Stimulated activated CD4-positive, alpha-beta T cell treated with anti-CD3 and anti-CD28 coated beads, TNF-alpha, amount 100 ng/mL, for 24 hours (primary cell): Measurements from ENCODE around the gene CETN2.
"Not testable (repeated sequence)": the region's sequence is repeated elsewhere in the genome, so short reads cannot be mapped to it uniquely, and the experiment has no call there.

Source experiments
- DNase-seq, 3 experiments: peaks; one replicate each; pipeline ENCODE4 v3.0.0-alpha.2; 2020; ENCODE audit warnings: low read depth in 3 of 3

The CETN2 gene

DNA sequence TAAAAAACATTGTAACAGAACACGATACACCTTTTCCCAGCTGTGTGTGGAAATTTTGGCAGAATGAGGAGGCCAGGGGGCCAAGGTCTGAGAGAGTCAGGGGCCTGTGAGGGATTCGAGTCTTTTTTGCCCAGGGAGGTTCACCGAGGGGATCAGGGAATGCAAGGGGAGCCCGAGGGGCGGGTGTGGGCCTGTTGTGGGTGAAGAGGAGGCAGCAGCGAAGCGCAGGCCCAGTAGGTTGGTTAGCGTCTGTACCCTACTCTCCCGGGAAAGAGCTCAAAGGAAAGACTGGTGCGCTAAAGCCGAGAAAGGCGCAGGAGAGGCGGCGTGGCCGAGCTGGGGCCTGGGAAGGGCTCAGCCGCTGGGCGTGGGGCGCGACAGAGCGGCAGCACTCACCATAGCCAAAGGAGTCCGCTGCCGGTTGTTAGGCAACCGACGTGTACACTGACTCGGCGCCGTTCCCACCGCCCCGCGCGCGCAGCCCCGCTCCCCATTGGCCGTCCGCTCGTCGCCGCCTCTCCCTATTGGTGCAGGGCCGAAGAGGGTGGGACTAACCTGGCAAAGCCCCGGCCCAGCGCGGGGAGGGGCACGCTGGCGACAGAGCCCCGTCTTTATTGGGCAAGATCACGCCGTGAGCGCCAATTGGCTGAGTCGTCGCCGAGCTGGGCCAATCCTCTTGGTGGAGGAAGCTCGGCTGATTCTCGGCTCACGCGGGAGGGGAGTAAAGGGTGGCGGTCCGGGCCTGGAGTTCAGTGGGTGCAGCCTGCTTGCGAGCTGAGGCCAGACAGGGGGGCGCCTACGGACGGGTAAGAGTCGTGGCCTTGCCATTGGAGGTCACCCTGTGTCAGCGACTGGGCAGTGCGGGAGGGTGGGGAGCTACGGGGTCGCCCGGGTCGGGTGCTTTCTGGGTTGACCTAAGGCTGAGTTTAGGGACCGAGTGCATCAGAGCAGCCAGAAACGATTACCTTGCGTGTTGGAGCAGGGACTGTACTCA, at the start of gene CETN2, which contains the start of gene NSDHL:
TSS of gene CETN2 (minus strand) at position 446 of the 994 bp plus-strand sequence. CDS start at position 399, 47 bp downstream.
TSS of gene NSDHL (plus strand) at position 752 of the 994 bp plus-strand sequence. CDS start 15,262 bp downstream, outside the sequence.
- peak; percentile 78 to 91 (median 85) for DNase-seq

DNA sequence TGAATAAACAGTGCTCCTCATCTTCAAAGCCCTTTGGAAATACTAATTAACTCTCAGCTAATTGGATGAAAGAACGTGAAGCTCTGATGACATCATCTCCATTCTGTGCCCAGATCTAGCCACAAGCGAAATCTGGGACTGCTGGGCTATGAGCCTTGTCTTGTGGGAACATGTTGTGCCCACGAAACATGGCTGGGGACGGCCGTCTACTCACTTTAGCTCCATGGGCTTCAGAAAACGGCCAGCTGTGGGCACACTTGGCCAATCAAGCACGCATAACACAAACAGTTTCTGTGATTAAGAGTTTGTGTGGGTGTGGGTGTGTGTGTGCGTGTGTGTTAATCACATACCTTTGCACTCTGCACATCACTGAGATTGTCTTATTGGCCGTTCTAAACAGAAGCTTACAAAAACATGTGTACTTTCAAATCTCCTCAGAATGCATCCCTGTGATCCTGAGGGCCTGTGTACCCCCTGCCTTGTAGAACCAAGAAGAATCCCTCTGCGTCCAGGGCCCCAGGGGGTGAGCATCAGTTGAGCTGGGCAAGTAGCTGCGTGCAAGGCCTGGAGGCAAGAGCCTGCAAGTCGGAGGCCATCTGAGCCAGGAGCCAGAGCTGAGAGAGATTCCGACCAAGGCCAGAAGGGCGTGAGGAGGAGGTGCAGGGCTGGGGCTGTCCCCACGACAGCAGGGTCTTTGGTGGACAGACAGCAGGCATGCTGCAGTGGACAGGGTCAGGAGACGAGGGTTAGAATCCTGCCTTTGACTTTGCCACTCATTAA, 48.6 kb upstream of the CETN2 start:
- no peak for DNase-seq

DNA sequence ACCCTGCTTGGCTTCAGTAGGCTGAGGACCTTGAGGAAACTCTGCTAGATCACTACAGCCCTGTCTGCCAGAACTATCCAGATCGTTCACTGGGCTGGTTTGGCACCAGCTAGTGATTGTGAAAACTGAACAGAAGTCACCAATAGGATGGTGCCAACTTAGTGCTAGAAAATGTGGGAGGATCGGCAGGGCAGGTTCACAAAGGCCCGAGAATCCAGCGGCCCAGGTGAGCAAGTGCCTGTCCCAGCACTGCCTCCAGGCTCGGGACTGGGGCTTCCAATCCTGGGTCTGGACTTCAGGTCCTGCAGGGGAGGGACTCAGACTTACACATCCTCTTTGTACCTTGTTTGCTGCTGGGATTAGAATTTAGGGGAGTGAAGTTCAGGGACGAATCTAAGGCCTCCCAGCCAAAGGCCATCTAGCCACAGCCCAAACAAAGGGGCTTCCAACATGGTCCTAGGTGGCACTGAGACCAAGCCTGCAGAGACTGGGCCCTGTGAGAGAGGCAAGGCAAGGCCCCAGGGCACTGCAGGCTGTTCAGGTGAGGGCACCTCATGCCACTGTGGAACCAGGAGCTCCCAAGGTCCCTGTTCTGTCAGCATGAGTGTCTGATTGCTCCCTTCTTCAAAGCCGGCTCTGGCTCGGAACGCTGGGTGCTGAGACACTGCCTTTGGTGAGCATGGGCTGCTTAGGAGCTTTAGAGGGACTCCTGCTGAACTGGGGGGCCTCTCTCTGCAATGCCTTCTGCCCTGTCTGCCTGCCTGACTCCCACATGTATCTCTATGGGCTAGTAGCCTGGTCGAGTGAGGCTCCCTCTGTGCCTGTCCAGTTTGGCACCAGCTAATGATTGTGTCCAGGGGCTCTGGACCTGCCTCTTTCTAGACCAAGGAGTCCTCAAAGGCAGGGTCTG, 46.6 kb upstream of the CETN2 start:
- DNase-seq, result no peak

DNA sequence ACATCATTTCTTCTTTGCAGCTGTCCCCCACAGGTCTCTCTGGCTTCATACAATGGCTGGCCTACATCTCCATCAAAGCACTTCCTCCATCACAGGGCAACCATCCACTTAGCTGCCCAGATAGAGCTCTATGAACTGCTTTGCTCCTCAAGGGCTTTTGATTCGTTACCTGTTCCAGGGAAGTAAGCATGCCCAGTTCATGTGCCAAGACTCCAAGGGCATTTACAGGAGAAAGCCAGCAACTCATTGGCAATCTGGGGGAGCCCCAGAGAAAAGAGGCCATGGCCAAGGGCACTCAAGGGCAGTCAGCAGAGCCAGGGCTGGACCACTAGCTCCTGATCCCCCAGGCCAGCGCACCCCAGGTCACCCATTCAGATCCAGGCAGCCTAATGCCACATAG, 42.8 kb upstream of the CETN2 start:
- DNase-seq, result no peak

DNA sequence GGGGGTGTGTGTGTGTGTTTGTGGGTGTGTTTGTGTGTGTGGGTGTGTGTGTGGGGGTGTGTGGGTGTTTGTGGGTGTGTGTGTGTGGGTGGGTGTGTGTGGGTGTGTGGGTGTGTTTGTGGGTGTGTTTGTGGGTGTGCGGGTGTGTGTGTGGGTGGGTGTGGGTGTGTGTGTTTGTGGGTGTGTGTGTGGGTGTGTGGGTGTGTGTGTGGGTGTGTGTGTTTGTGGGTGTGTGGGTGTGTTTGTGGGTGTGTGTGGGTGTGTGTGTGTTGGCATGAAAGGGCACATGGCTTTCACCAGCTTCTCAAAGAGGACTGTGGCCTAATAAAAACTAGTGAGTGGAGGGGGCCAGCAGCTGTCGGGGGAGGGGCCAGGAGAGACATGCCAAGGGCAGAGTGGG, 42.0 kb upstream of the CETN2 start:
- DNase-seq, result no peak

DNA sequence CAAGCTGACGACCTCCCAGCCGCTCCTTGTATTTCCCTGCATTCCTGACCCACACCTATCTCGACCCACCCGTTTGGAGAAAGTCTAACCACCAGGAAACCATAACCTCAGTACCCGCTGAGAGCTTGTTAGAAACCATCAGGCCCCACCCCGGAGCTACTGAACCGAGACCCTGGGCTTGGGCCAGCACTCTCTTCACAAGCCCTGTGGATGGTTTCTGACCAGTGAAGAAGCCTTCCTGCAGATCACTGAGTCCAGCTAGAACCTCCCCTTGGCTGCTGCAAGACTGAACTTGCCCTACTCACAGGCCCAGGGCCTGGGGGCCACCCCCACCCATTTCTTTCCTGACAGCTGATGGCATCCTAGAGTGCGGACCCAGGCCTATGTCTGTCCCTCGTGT, 40.7 kb upstream of the CETN2 start:
- no peak for DNase-seq

DNA sequence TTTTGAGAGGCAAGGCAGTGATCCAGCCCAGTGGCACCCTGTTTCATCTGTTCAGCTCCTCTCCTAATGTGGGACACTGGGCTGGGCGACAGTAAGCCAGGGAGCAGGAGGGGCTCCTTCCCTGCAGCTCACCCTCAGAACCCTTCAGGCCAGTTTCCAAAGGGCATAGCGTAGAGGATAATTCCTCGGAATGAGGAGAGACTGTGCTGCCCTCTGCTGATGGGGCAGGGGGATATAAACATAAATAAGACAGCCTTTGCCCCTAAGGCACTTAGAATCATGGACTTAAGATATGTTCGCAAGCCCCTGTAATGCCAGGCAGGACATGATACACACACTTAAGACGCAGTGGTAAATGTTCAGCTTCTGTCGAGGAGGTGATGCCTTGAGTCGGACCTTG, 39.4 kb upstream of the CETN2 start:
- no peak for DNase-seq

DNA sequence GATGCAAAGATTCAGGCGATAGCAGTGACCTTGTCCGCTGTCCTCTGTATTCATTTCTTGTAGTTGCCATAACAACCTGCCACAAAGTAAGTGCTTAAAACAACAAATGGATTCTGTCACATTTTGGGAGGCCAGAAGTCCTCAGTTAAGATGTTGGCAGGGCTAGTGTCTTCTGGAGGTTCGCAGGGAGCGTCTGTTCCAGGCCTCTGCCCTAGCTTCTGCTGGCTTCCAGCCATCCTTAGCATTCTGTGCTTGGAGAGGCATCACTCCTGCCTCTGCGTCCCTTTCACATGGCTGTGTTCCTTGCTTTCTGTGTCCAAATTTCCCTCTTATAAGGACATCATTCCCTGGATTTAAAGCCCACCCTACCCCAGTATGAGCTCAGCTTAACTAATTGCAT, 35.8 kb upstream of the CETN2 start:
- no peak for DNase-seq

DNA sequence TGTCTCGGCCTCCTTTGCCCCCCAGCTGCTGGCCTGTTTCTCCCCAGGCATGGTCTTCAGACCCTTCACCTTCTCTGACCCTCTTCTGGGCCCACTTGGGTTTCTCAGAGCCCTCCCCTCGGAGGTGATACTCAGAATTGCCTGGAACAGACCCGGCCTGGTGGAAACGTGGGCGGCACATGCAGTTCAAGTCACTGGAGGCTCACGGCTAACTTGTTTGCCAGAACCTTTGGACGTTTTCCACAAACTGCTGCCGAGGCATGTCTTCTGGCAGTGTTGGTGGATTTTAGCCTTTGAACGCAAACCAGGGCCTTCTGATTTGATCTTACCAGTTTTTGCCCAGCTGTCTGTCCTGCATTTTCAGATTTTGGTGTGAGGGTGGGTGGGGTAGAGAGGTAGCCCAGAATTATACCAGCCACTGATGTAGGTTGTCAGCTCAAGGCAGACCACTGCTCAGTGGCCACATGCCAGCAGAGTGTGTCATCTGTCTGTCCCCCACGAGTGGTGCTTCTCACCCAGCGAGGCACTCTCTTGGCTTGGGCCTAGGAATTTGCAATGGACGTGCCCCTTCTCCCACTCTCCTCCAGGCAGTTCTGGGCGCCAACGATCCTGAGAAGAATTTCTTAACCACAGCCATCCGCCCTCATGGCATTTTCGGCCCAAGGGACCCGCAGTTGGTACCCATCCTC, 34.8 kb upstream of the CETN2 start:
- DNase-seq, result no peak

DNA sequence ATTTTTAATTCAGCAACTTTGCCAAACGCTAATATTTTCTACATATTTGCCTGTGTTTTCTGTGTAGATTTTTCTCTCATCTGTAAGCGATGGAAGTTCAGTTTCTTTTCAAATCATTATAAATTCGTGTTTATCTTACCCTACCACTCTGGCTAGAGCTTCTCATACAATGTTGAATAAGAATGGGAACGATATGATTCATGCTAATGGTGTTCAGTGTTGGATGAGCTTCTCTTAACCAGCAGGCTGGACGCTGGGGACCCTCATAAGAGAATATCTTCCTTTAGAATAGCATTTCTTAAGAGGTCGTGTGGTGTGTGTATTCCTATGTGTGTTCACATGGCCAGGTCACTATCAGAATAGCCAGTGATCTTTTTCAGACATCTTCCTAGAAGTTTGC, 31.3 kb upstream of the CETN2 start:
- DNase-seq, result no peak

DNA sequence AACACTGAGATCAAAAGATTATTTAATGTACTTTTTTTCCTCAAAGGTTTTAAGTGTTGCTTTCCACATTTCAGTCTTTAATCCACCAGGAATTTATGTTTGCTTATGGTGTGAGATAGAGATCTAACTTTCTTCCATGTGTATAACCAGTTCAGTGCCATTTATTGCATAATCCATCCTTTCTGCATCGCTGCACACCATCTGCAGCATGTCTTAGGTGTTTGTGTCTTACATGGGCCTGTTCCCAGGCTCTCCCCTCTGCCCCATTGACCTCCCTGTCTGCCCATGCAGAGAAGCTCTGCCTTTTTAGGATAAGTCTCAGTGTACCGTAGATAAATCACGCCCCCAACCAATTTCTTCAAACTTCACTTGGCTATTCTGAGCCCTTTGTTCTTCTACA, 30.6 kb upstream of the CETN2 start:
- no peak for DNase-seq

DNA sequence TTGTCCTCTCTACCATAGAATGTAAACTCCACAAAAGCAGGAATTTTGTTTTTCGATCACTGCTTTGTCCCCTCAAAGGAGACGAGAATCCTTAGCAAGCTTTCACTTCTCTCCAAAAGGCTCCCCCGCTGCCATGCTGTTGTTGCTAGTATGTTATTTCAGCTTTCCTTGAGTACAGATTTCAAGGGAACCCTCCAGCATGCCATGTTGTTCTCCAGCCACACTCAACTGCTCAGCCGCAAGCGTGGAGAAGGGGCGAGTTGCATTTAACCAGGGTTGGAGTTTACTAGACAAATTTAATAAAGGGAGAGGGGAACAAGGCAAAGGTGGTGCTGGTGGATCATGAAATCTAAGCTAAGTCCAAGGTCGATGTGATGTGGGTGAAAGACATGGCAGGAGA, 23.4 kb upstream of the CETN2 start:
- DNase-seq, result no peak

DNA sequence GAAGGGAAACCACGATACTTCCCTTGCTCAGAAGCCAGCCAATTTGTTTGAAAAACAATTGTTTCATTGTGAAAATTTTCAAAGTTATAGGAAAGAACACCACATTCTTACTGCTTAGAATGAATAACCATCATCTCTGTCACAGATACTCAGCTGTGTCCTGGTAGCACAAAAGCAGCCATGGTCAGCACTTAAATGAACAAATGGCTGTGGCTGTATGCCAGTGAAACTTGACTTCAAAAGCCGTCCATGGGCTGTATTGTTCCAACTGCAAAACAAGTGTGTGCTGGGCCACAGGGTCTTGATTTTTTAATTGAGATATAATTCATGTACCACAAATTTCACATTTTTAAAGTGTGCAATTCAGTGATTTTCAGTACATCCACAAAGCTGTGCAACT, 19.9 kb upstream of the CETN2 start:
- no peak for DNase-seq

DNA sequence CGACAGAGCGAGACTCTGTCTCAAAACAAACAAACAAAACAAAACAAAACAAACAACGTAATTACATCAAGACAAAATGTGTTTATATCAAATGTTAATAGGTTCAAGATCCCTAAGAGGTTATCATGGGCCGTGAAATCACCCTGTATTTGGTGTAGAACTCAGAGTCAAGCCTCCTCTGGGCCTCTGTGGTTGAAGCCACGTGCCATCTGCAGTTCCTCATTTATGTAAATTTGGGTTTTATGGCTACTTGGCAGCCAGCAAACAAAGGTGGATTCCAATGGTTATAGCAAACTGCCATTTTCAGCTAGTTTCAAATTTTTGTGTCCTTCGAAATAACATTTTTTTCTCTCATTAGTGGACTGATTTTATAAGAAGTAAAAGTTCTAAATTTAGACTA, 16.7 kb upstream of the CETN2 start:
- no peak for DNase-seq

DNA sequence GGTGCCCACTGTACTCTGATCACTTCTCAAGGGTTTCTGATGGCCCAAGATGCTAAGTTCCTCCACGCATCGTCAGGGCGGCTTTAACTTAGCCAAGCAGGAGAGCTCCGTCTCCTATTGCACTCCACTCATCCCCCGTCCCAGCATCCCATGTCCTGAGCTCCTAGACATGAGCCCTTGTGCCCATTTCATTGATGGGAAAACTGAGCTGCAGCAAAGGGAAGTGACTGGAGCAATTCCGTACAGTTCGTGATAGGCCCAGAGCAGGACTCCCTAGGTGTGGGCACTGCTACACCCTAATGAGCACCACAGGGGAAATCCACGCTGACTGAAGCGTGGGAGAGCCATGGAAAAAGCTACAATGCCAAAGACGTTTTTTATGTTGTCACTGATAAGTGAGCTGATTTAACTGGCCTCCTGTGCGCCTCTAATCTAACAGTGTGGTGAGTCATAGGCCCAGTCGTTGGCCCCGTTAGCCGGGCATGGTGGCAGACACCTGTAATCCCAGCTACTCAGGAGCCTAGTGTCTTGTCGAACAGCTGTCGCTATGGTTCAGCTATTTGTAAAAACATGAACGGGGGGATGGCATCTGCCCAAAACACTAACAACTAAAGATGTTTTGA, 15.2 kb upstream of the CETN2 start:
- DNase-seq, result no peak

DNA sequence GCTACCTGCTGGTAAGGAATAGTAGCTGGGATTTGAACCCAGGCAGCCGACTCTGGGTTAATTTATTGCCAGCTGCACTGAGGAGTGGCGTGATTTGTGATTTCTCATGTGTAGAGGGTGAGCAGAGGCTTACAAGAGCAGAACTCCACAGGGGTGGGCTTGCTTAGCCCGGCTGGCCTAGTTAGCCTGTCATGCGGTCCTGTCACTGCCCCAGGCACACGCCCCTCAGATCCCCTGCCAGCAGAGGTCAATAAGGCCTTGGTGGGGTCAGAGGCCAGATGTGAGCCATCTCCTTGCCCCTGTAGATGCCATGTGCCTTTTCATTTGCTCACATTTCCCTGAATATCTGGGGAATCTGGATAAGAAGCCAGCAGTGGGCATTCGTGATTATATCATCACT, 13.7 kb upstream of the CETN2 start:
- no peak for DNase-seq

DNA sequence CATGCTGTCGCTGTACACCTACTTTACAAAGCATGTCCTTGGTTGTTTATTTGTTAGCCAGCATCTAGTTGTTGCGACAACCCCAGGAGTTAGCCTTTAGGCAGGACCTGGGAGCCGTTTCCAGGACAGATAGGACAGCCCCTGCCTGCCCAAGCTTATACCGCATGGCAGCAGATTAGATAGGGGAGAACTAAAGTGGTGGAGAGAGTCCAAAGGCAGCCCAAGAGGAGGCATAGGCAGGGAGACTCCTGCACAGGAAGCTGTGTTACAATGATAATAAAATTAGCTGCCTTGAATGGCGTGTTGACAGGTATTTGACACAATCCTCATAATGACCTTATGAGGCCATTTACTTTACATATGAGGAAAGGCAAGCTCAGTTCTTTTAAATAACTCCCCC, 13.3 kb upstream of the CETN2 start:
- DNase-seq, result no peak

DNA sequence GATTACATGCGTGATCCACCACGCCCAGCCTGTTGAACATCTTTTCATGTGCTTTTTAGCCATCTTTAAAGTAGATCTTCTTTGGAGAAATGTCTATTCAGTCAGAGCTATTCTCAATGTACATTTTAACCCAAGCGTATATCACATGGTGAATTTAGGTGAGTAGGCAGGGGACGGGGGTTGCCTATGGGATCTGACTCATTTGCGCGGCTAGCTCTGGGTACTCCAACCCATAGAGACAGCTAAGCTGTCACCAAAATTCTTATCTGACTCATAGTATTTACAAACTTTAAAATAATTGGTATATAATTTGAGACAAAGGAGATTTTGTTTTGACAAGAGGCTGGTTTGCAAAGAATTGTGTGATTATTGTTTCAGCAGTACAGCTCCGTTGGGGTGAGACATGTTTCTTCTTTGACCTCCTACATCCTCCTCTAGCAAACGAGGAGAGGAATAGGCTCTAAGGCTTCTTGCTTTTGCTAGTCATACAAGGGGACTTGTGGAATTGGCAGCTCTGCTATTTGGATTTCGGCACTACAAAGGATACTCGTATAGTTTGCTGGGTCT, 12.3 kb upstream of the CETN2 start:
- no peak for DNase-seq

DNA sequence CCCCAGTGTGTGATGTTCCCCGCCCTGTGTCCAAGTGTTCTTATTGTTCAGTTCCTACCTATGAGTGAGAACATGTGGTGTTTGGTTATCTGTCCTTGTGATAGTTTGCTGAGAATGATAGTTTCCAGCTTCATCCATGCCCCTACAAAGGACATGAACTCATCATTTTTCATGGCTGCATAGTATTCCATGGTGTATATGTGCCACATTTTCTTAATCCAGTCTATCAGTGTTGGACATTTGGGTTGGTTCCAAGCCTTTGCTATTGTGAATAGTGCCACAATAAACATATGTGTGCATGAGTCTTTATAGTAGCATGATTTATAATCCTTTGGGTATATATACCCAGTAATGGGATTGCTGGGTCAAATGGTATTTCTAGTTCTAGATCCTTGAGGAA, 4.9 kb upstream of the CETN2 start:
- not testable (repeated sequence) for DNase-seq

DNA sequence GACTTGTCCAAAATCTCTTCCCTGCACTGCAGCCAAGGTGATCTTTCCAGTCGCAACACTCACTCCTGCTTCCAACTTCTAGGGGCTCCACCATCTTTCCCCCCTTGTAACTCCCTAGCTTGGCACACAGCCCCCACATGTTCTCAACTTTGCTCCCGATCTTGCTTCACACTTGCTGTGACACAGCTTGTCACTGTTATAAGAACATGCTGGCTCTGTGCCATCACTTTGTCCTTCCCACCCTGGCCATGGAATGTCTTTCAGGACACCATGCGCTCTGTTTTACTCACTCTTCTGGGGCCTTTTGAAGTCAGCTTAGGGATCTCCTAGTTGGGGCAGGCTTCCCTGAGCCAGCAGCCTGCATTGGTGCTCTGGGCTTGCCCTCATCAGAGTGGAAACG, 2.8 kb upstream of the CETN2 start:
- DNase-seq, result no peak
